HL-60 (cell line): ENCODE measurements around the gene UTP25.

Source experiments
- DNase-seq, 2 experiments: peaks; one replicate each; pipeline ENCODE4 v3.0.0-alpha.2; 2010 to 2020; ENCODE audit warnings: low read depth in 1 of 2, low spot score in 1 of 2
- H3K27ac ChIP-seq: fragments of 250-450 bp; sonication (Bioruptor Pico); replicated peaks from 2 replicates; pipeline ENCODE4 v1.5.1; 2020; ENCODE audit warnings: mild to moderate bottlenecking, moderate library complexity
- H3K27me3 ChIP-seq: fragments of 250-450 bp; sonication (Bioruptor Pico); 2 replicates; pipeline ENCODE4 v1.5.1; 2021; ENCODE audit warnings: mild to moderate bottlenecking, moderate library complexity; ENCODE audit not compliant: insufficient read depth, poor library complexity, severe bottlenecking
- H3K4me3 ChIP-seq: replicated peaks from 2 replicates; pipeline ENCODE4 v1.5.1; 2011; ENCODE audit warnings: mild to moderate bottlenecking, control low read depth, low read length; ENCODE audit not compliant: insufficient read depth
- CTCF ChIP-seq: IDR thresholded peaks from one replicate; pipeline ENCODE4 v1.5.1; 2011; ENCODE audit warnings: low read length, control low read depth, inconsistent platforms; ENCODE audit not compliant: insufficient read depth
- GABPA ChIP-seq: IDR thresholded peaks from 2 replicates; pipeline ENCODE4 v1.6.1; 2012; ENCODE audit warnings: low read depth
- POLR2AphosphoS5 ChIP-seq: IDR thresholded peaks from 2 replicates; pipeline ENCODE4 v1.6.1; 2012; ENCODE audit warnings: low read depth
- SPI1 ChIP-seq: IDR thresholded peaks from 2 replicates; pipeline ENCODE4 v1.6.1; 2012; ENCODE audit warnings: low read depth, mild to moderate bottlenecking, borderline replicate concordance
- TF ChIP-seq, protein P1 (sequence below): IDR thresholded peaks from 2 replicates; pipeline ENCODE4 v1.6.1; 2012; ENCODE audit warnings: low read depth; ENCODE audit not compliant: insufficient replicate concordance

Gene UTP25

GRCh38 chr1:209835782-209836298, 8.1 kb downstream of the UTP25 start:
- H3K4me3 ChIP-seq, result no peak overlapping the region
- H3K27me3 ChIP-seq, result no peaks in the 10 kb centered on the region
- DNase-seq, result no peak
- H3K27ac ChIP-seq, result no peak overlapping the region
- TF ChIP-seq CTCF (no peak), SPI1 (no peak), POLR2AphosphoS5 (no peak), GABPA (no peak)
- TF ChIP-seq, protein P1, sequence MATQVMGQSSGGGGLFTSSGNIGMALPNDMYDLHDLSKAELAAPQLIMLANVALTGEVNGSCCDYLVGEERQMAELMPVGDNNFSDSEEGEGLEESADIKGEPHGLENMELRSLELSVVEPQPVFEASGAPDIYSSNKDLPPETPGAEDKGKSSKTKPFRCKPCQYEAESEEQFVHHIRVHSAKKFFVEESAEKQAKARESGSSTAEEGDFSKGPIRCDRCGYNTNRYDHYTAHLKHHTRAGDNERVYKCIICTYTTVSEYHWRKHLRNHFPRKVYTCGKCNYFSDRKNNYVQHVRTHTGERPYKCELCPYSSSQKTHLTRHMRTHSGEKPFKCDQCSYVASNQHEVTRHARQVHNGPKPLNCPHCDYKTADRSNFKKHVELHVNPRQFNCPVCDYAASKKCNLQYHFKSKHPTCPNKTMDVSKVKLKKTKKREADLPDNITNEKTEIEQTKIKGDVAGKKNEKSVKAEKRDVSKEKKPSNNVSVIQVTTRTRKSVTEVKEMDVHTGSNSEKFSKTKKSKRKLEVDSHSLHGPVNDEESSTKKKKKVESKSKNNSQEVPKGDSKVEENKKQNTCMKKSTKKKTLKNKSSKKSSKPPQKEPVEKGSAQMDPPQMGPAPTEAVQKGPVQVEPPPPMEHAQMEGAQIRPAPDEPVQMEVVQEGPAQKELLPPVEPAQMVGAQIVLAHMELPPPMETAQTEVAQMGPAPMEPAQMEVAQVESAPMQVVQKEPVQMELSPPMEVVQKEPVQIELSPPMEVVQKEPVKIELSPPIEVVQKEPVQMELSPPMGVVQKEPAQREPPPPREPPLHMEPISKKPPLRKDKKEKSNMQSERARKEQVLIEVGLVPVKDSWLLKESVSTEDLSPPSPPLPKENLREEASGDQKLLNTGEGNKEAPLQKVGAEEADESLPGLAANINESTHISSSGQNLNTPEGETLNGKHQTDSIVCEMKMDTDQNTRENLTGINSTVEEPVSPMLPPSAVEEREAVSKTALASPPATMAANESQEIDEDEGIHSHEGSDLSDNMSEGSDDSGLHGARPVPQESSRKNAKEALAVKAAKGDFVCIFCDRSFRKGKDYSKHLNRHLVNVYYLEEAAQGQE, result no peak

- no peak overlapping the region for H3K4me3 ChIP-seq
- TF ChIP-seq CTCF (no peak), GABPA (no peak), POLR2AphosphoS5 (no peak), SPI1 (no peak)
- TF ChIP-seq, protein P1, result no peak
- no peak overlapping the region for H3K27ac ChIP-seq
- no peaks in the 10 kb centered on the region for H3K27me3 ChIP-seq
- DNase-seq, result no peak
Measured at GRCh38 chr1:209837671-209838070, 9.9 kb downstream of the UTP25 start.

DNA sequence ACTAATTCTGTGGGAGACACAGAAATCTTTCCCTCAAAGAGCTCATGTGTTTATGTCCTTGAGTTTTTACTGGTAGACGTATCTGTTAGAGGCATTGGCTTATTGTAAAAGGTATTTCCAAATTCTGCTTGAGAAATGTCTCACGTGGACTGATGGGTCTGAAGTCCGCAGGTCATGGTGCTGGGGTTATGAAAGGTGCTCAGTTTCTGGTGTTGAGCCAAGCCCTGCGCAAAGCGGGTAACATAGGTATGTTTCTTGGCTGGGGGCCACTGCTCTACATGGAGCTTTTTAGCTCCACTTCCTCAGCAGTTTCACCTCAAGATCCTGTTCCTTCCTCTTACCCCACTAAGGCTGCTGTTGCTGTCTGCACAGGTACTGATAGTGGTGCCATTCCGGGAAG, 10.8 kb downstream of the UTP25 start:
- no peak for TF ChIP-seq SPI1
- TF ChIP-seq CTCF, result no peak
- TF ChIP-seq GABPA, result no peak
- no peak for TF ChIP-seq POLR2AphosphoS5
- TF ChIP-seq, protein P1, result no peak
- no peaks in the 10 kb centered on the region for H3K27me3 ChIP-seq
- DNase-seq, result peak in 1 of 2 experiments; percentile 9
- no peak overlapping the region for H3K27ac ChIP-seq
- no peak overlapping the region for H3K4me3 ChIP-seq
